HepG2 (cell line): ENCODE data around the gene ATP5F1E. TPM values are rescaled to one million over a fixed set of nuclear protein-coding genes. Genes with fewer than 3 reads are reported as not detected.

Source experiments
- GTF3A ChIP-seq: sonication (generic); formaldehyde crosslinking; conservative IDR thresholded peaks from 2 replicates; pipeline ENCODE4 v1.4.0; 2020; ENCODE audit warnings: mild to moderate bottlenecking, missing genetic modification reagents
- NR3C1 ChIP-seq: sonication (generic); formaldehyde crosslinking; IDR thresholded peaks from 2 replicates; pipeline ENCODE4 v1.4.0; 2020; ENCODE audit warnings: missing genetic modification reagents
- PCBP1 ChIP-seq: fragments of 200-400 bp; formaldehyde crosslinking; IDR thresholded peaks from 2 replicates; pipeline ENCODE4 v1.6.1; 2017; ENCODE audit warnings: mild to moderate bottlenecking, low read depth, low read length, borderline replicate concordance
- RFX5 ChIP-seq: IDR thresholded peaks from 2 replicates; pipeline ENCODE4 v1.6.1; 2011; ENCODE audit warnings: low read depth, low read length, improper control_type of control experiment
- SIX4 ChIP-seq: sonication (generic); formaldehyde crosslinking; IDR thresholded peaks from 2 replicates; pipeline ENCODE4 v1.4.0; 2020; ENCODE audit warnings: missing genetic modification reagents
- ZNF576 ChIP-seq: sonication (generic); formaldehyde crosslinking; IDR thresholded peaks from 2 replicates; pipeline ENCODE4 v1.4.0; 2020; ENCODE audit warnings: mild to moderate bottlenecking, missing genetic modification reagents
- polyA plus RNA-seq, 8 experiments: library from polyadenylated mRNA; depleted of rRNA in 3 of 8; stranded (reverse) in 7 of 8; unstranded in 1 of 8; fragments of >200 nt; fragmentation: Illumina TruSeq in 4 of 8; extraction: Trizol in 4 of 8; gene quantifications; 2 replicates each; pipeline versions ENCODE4 v1.2.1 to v1.2.3, GENCODE V29; 2011 to 2016; ENCODE audit warnings: low read depth in 4 of 8, missing spikeins in 1 of 8, mixed read lengths in 1 of 8; ENCODE audit not compliant: insufficient read depth in 1 of 8
- total RNA-seq, 5 experiments: library from RNA; depleted of rRNA; stranded (reverse); fragments of >200 nt; fragmentation: Illumina TruSeq; extraction: Trizol; gene quantifications; 2 replicates each; pipeline ENCODE4 v1.2.3, GENCODE V29; 2016; ENCODE audit warnings: low read depth in 1 of 5
- TF ChIP-seq, protein P1 (sequence below): sonication (generic); formaldehyde crosslinking; IDR thresholded peaks from 2 replicates; pipeline ENCODE4 v1.4.0; 2020; ENCODE audit warnings: missing genetic modification reagents
- TF ChIP-seq, protein P2 (sequence below): sonication (generic); formaldehyde crosslinking; IDR thresholded peaks from 2 replicates; pipeline ENCODE4 v1.4.0; 2020; ENCODE audit warnings: low read depth, missing genetic modification reagents

Gene ATP5F1E
- total and polyA plus RNA-seq, 2 of the 13 experiments (the other 11 are each of a cell fraction or from before 2014, with no cell fraction given), result 121 to 134 TPM

DNA sequence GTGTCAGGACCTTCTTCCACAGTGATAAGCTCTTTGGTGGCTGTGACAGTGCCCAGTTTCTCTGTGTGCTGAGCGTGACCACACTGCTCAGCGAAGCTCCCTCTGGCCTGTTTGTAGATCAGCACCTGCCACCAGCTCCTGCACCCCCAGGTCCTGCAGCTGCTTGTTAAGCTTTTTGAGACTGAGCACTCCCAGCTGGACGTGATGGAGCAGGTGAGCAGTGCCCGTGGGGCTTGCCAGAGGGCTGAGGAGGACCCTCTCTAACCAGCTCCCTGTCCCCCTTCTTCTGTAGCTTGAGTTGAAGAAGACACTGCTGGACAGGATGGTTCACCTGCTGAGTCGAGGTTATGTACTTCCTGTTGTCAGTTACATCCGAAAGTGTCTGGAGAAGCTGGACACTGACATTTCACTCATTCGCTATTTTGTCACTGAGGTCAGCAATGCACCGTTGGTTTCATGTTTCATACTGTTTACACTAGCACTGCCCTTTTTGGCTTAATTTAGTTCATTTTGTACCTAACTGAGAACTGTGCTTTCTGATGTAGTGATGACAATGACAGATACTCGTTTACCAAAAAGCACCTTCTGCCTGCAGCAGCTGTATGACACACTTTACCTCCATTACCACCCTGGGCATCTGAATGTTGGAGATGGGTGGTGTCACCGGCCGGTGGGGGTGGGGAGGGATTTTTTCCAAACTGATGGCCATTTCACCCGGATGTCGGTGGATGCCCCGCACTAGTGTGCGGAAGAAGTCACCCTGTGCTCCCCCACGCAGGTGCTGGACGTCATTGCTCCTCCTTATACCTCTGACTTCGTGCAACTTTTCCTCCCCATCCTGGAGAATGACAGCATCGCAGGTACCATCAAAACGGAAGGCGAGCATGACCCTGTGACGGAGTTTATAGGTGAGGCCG, 38.5 kb downstream of the ATP5F1E start (continued):
- no peak for TF ChIP-seq NR3C1
- TF ChIP-seq GTF3A (CRISPR knock-in tag), result no peak
- TF ChIP-seq ZNF576 (CRISPR knock-in tag), result no peak
- TF ChIP-seq PCBP1, result no peak
- TF ChIP-seq, protein P1, sequence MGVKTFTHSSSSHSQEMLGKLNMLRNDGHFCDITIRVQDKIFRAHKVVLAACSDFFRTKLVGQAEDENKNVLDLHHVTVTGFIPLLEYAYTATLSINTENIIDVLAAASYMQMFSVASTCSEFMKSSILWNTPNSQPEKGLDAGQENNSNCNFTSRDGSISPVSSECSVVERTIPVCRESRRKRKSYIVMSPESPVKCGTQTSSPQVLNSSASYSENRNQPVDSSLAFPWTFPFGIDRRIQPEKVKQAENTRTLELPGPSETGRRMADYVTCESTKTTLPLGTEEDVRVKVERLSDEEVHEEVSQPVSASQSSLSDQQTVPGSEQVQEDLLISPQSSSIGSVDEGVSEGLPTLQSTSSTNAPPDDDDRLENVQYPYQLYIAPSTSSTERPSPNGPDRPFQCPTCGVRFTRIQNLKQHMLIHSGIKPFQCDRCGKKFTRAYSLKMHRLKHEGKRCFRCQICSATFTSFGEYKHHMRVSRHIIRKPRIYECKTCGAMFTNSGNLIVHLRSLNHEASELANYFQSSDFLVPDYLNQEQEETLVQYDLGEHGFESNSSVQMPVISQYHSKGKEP (CRISPR knock-in tag), result no peak
- TF ChIP-seq, protein P2, sequence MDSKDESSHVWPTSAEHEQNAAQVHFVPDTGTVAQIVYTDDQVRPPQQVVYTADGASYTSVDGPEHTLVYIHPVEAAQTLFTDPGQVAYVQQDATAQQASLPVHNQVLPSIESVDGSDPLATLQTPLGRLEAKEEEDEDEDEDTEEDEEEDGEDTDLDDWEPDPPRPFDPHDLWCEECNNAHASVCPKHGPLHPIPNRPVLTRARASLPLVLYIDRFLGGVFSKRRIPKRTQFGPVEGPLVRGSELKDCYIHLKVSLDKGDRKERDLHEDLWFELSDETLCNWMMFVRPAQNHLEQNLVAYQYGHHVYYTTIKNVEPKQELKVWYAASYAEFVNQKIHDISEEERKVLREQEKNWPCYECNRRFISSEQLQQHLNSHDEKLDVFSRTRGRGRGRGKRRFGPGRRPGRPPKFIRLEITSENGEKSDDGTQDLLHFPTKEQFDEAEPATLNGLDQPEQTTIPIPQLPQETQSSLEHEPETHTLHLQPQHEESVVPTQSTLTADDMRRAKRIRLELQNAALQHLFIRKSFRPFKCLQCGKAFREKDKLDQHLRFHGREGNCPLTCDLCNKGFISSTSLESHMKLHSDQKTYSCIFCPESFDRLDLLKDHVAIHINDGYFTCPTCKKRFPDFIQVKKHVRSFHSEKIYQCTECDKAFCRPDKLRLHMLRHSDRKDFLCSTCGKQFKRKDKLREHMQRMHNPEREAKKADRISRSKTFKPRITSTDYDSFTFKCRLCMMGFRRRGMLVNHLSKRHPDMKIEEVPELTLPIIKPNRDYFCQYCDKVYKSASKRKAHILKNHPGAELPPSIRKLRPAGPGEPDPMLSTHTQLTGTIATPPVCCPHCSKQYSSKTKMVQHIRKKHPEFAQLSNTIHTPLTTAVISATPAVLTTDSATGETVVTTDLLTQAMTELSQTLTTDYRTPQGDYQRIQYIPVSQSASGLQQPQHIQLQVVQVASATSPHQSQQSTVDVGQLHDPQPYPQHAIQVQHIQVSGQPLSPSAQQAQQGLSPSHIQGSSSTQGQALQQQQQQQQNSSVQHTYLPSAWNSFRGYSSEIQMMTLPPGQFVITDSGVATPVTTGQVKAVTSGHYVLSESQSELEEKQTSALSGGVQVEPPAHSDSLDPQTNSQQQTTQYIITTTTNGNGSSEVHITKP (CRISPR knock-in tag), result no peak
- TF ChIP-seq SIX4 (CRISPR knock-in tag), result 0 out of 2 replicates have a peak, but pooled peaks have one; percentile 49
- TF ChIP-seq RFX5, result no peak
